Measurements from ENCODE around the gene JPH4. TPM values are rescaled to one million over a fixed set of nuclear protein-coding genes. Genes with fewer than 3 reads are reported as not detected.
A peak's percentile ranks its signal among the peaks of the same experiment; 100 is the strongest.

Gene JPH4
- total RNA-seq, result not detected

DNA sequence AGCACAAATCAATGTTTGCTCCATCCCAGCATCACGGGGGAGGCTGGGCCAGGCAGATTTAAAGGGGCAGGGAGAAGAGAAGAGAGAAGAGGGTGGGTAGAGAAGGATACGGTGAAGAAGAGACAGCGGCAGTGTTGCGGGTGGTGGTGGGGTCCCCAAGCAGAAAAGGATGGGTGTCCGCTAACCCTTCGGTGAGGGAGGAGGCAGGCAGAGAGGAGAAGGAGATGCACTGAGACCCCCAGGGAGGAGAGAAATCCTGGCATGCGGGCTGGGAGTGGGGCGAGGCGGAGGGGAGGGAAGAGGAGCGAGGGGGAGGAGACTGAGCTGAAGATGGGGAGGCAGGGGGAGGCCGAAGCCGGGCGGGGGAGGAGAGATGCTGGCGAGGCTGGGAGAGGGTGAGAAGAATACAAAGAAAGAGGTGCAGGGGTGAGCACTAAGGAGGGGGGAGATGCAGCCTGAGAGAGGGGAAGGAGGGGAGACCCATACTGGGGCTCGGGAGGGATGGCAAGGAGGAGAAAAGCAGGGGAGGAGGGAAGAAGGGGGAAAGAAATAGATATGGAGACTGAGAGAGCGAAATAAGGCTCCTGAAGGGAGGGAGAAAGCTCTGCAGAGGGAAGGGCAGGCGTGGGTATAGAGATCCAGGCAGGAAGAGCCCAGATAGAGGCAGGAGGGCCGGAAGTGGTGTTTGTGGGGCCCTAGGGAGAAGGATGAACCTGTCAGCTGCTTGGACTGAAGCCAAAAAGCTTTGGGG, at the start of gene JPH4:
JPH4 (minus strand) TSS at position 231 of the 751 bp plus-strand sequence. CDS start 1,337 bp downstream, outside the sequence.
- peaks cover 5 to 7% of the 10 kb centered on the region in 2 donors for H3K36me3 Mint-ChIP-seq
- H3K9me3 Mint-ChIP-seq, result no peaks in the 10 kb centered on the region
- ATAC-seq (no peak), DNase-seq (ENCODE audit: low spot score in 2 of 2) (peak in 1 of 2 donors; percentile 30)
- no peak within 1 kb of the TSS for H3K27ac Mint-ChIP-seq

DNA sequence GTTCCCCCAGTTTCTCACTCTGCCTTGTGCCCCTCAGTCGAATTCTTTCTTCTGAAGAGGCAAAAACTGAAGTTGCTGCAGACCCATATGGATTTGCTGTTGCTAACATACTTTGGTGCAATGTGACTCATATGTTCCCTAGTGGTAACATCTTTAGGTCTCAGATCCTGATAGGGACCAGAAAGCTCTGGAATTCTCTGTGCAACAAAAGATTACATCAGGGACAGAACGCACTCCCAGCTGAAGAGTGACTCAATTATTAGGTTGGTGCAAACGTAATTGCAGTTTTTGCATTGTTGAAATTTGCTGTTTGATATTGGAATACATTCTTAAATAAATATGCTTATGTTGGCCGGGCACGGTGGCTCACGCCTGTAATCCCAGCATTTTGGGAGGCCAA, 49.4 kb upstream of the JPH4 start:
- DNase-seq (ENCODE audit: low spot score in 2 of 2) (no peak), ATAC-seq (no peak)
- H3K36me3 Mint-ChIP-seq, result peaks cover 9 to 11% of the 10 kb centered on the region in 2 donors
- peaks cover 11 to 12% of the 10 kb centered on the region in 2 donors for H3K9me3 Mint-ChIP-seq
- no peak overlapping the region for H3K27ac Mint-ChIP-seq

- H3K27ac Mint-ChIP-seq, result no peak overlapping the region
- H3K9me3 Mint-ChIP-seq, result peaks cover 11 to 17% of the 10 kb centered on the region in 2 donors
- H3K36me3 Mint-ChIP-seq, result peaks cover 9 to 11% of the 10 kb centered on the region in 2 donors
- ATAC-seq (no peak), DNase-seq (ENCODE audit: low spot score in 2 of 2) (no peak)
Measured at GRCh38 chr14:23626946-23627345, 48.4 kb upstream of the JPH4 start.

GRCh38 chr14:23624830-23625404, 46.3 kb upstream of the JPH4 start:
- no peak overlapping the region for H3K27ac Mint-ChIP-seq

DNA sequence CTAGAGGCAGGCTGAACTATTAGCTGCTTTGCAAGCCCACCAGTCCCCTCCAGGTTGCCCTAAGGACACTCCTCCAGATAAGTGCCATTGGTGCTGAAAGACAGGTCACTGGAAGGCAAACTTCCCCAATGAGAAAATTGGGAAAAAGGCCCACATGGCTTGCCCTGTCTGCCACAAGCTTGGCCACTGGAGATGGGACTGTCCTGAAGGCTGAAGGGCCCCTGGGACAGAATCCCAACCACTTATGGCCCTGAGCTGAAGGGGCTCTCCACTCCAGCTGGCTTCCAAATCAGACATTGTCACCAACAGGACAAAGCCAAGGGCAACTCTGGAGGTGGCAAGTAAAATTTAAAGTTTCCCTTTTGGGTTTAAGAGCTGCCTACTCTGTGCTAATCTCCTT, 45.4 kb upstream of the JPH4 start:
- ATAC-seq, result no peak
- no peak overlapping the region for H3K27ac Mint-ChIP-seq
- no peak for DNase-seq (ENCODE audit: low spot score in 2 of 2)
- peaks cover 11 to 17% of the 10 kb centered on the region in 2 donors for H3K9me3 Mint-ChIP-seq
- H3K36me3 Mint-ChIP-seq, result peaks cover 9 to 11% of the 10 kb centered on the region in 2 donors

More at GRCh38 chr14:23624830-23625404, 46.3 kb upstream of the JPH4 start:
- Mint-ChIP-seq H3K9me3 (peaks cover 11 to 17% of the 10 kb centered on the region in 2 donors), H3K36me3 (peaks cover 9 to 11% of the 10 kb centered on the region in 2 donors)
- ATAC-seq, result no peak
- DNase-seq (ENCODE audit: low spot score in 2 of 2), result no peak

GRCh38 chr14:23622990-23623389, 44.4 kb upstream of the JPH4 start:
- ATAC-seq, result no peak
- no peak for DNase-seq (ENCODE audit: low spot score in 2 of 2)
- Mint-ChIP-seq H3K27ac (no peak overlapping the region), H3K9me3 (peaks cover 11 to 17% of the 10 kb centered on the region in 2 donors), H3K36me3 (peaks cover 9 to 11% of the 10 kb centered on the region in 2 donors)

DNA sequence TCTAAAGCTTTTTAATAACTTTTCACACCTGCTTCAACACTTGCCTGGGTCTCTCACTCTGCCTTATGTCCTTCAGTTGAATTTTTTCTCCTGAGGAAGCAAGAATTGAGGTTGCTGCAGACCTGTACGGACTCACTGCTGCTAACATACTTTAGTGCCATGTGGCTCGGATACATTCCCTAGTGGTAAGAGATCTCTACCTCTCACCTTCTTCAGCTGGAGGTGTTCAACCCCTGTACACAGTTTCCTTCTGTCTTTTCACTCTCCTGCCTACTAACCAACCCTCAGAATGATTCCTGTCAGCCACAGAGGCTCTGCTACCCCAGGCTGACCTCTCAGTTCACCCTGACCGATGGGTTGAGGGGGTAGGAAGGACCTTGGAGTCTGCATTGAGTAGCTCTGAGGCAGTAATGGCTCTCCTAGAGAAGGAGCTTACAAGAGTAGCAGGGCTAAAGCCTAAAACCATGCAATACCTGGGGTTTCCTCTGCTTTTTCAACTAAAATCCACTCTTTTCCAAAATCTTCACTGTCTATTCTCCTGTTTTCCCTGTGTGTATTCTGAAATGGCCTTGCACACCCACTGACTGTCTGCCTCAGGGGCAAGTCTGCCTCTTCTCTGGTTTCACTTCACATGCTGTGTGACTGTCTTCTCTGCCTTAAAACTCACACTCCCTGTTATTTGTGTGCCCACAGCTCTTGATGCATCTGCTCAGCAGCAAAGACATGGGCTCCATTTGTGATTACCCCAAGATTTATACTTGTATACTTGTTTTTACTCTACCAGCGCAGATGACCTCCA, 43.5 kb upstream of the JPH4 start:
- no peak for ATAC-seq
- H3K27ac Mint-ChIP-seq, result no peak overlapping the region

GRCh38 chr14:23621204-23621931, 42.8 kb upstream of the JPH4 start:
- peaks cover 11 to 17% of the 10 kb centered on the region in 2 donors for H3K9me3 Mint-ChIP-seq
- ATAC-seq (no peak), DNase-seq (ENCODE audit: low spot score in 2 of 2) (no peak)
- peaks cover 9 to 11% of the 10 kb centered on the region in 2 donors for H3K36me3 Mint-ChIP-seq
- H3K27ac Mint-ChIP-seq, result no peak overlapping the region

More for the DNA sequence above, 43.5 kb upstream of the JPH4 start:
- Mint-ChIP-seq H3K36me3 (peaks cover 9 to 11% of the 10 kb centered on the region in 2 donors), H3K9me3 (peaks cover 11 to 17% of the 10 kb centered on the region in 2 donors)
- DNase-seq (ENCODE audit: low spot score in 2 of 2), result no peak

GRCh38 chr14:23620177-23620702, 41.6 kb upstream of the JPH4 start:
- DNase-seq (ENCODE audit: low spot score in 2 of 2), result no peak
- H3K27ac Mint-ChIP-seq, result no peak overlapping the region
- peaks cover 9% of the 10 kb centered on the region in 2 donors for H3K36me3 Mint-ChIP-seq
- no peak for ATAC-seq
- peaks cover 11 to 16% of the 10 kb centered on the region in 2 donors for H3K9me3 Mint-ChIP-seq

GRCh38 chr14:23618415-23618988, 39.9 kb upstream of the JPH4 start:
- H3K9me3 Mint-ChIP-seq, result peaks cover 0 to 7% of the 10 kb centered on the region in 2 donors
- ATAC-seq, result no peak

GRCh38 chr14:23617539-23617938, 38.9 kb upstream of the JPH4 start:
- ATAC-seq (no peak), DNase-seq (ENCODE audit: low spot score in 2 of 2) (no peak)
- peaks cover 0 to under 1% of the 10 kb centered on the region in 2 donors for H3K9me3 Mint-ChIP-seq
- H3K36me3 Mint-ChIP-seq, result no peaks in the 10 kb centered on the region
- H3K27ac Mint-ChIP-seq, result no peak overlapping the region

More at GRCh38 chr14:23618415-23618988, 39.9 kb upstream of the JPH4 start:
- DNase-seq (ENCODE audit: low spot score in 2 of 2), result no peak
- no peaks in the 10 kb centered on the region for H3K36me3 Mint-ChIP-seq
- no peak overlapping the region for H3K27ac Mint-ChIP-seq

GRCh38 chr14:23615856-23616255, 37.3 kb upstream of the JPH4 start:
- ATAC-seq (no peak), DNase-seq (ENCODE audit: low spot score in 2 of 2) (no peak)
- Mint-ChIP-seq H3K9me3 (no peaks in the 10 kb centered on the region), H3K36me3 (no peaks in the 10 kb centered on the region), H3K27ac (no peak overlapping the region)

- DNase-seq (ENCODE audit: low spot score in 2 of 2) (no peak), ATAC-seq (no peak)
- Mint-ChIP-seq H3K9me3 (no peaks in the 10 kb centered on the region), H3K36me3 (peaks cover 0 to 12% of the 10 kb centered on the region in 2 donors), H3K27ac (peak overlapping the region in 1 of 2 donors; percentile 26)
Measured at GRCh38 chr14:23614395-23614828, 35.8 kb upstream of the JPH4 start.

DNA sequence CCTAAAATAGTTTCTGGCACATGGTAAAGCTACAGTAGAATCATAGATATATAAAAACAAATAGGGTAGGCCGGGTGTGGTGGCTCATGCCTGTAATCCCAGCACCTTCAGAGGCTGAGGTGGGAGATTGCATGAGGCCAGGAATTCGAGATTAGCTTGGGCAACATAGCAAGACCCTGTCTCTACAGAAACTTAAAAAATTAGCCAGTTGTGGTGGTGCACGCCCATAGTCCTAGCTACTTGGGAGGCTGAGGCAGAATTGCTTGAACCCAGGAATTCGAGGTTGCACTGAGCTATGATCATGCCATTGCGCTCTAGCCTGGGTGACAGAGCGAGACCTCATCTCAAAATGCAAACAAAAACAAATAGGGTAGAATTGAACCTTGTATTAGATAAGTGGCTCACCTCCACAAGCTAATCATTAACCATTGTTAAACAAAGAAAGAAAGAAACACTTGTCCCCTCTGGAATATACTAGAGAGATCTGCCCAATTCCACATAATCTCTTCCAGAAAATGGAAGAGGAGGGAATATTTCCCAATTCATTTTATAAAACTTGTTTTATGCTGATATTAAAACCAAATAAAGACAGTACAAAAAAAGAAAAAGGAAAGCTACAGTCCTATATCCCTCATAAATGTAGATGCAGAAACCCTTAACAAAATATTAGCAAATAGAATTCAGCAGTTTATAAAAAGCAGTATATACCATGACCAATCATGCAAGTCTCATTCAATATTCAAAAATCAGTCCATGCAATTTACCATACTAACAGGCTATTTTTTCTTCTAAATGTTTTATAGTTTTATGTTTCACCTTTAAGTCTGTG, 34.9 kb upstream of the JPH4 start:
- Mint-ChIP-seq H3K9me3 (peaks cover 6 to 7% of the 10 kb centered on the region in 2 donors), H3K27ac (peak overlapping the region in 1 of 2 donors; percentile 26), H3K36me3 (peaks cover 5 to 20% of the 10 kb centered on the region in 2 donors)
- no peak for DNase-seq (ENCODE audit: low spot score in 2 of 2)
- ATAC-seq, result no peak

DNA sequence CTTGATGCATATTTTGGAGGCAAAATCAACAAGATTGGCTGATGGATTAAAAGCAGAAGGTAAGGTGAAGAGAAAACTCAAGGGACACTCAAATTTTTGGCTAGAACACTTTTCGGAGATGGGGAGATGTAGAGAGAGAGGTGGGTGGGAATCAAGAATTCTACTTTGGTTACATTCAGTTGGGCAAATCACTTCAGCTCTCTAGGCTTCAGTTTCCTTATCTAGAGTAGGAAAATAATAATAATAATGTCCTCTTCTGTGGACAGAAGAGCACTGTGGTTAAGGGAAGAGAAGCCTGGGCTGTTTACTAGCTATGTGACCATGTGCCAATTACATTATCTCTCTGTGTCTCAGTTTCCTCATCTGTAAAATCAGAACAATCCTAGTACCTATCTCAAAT, 34.2 kb upstream of the JPH4 start:
- no peak for ATAC-seq
- DNase-seq (ENCODE audit: low spot score in 2 of 2), result no peak
- no peak overlapping the region for H3K27ac Mint-ChIP-seq
- H3K9me3 Mint-ChIP-seq, result peaks cover 6 to 7% of the 10 kb centered on the region in 2 donors
- peaks cover 5 to 20% of the 10 kb centered on the region in 2 donors for H3K36me3 Mint-ChIP-seq
